NCI-H2227 (cell line): ENCODE data around the gene GADD45G.

Experiments
- DNase-seq: peaks from one replicate; lab custom pipeline; 2025; ENCODE audit not compliant: unreplicated experiment; lab: John Stamatoyannopoulos, UW

Gene GADD45G

GRCh38 chr9:89629081-89629976, 24.5 kb downstream of the GADD45G start:
- DNase-seq: no peak

- no peak for DNase-seq
Observed at GRCh38 chr9:89630508-89630907, 25.7 kb downstream of the GADD45G start.

- no peak for DNase-seq
Observed at GRCh38 chr9:89631384-89631783, 26.6 kb downstream of the GADD45G start.

- no peak for DNase-seq
Observed at GRCh38 chr9:89632192-89632733, 27.5 kb downstream of the GADD45G start.

- no peak for DNase-seq
Observed at GRCh38 chr9:89632736-89633135, 27.9 kb downstream of the GADD45G start.

GRCh38 chr9:89633404-89633803, 28.6 kb downstream of the GADD45G start:
- DNase-seq: no peak

GRCh38 chr9:89633920-89634319, 29.1 kb downstream of the GADD45G start:
- no peak for DNase-seq

GRCh38 chr9:89634995-89635742, 30.4 kb downstream of the GADD45G start:
- DNase-seq: no peak

GRCh38 chr9:89635816-89636215, 31.0 kb downstream of the GADD45G start:
- DNase-seq: no peak

- DNase-seq: no peak
Observed at GRCh38 chr9:89637787-89638186, 33.0 kb downstream of the GADD45G start.

- no peak for DNase-seq
Observed at GRCh38 chr9:89638359-89638758, 33.5 kb downstream of the GADD45G start.

- no peak for DNase-seq
Observed at GRCh38 chr9:89638893-89639292, 34.1 kb downstream of the GADD45G start.

GRCh38 chr9:89639367-89639795, 34.6 kb downstream of the GADD45G start:
- no peak for DNase-seq

GRCh38 chr9:89639961-89640360, 35.1 kb downstream of the GADD45G start:
- no peak for DNase-seq

GRCh38 chr9:89640361-89640760, 35.5 kb downstream of the GADD45G start:
- no peak for DNase-seq

- no peak for DNase-seq
Observed at GRCh38 chr9:89640801-89641200, 36.0 kb downstream of the GADD45G start.

- DNase-seq: no peak
Observed at GRCh38 chr9:89641980-89642379, 37.2 kb downstream of the GADD45G start.

- no peak for DNase-seq
Observed at GRCh38 chr9:89642789-89643188, 38.0 kb downstream of the GADD45G start.

- DNase-seq: no peak
Observed at GRCh38 chr9:89646189-89646939, 41.6 kb downstream of the GADD45G start.

GRCh38 chr9:89647366-89648128, 42.7 kb downstream of the GADD45G start:
- no peak for DNase-seq
